Transverse colon (tissue), 4 donors: ENCODE measurements around the gene ZNF628.

Source experiments
- CTCF ChIP-seq, 5 experiments: fragments of 200-600 bp in 3 of 5; fragments of 450-650 bp in 2 of 5; sonication (generic) in 3 of 5; IDR thresholded peaks; 1 replicate in 2 of 5; 2 replicates in 3 of 5; pipeline ENCODE4 v1.5.1; 2016 to 2017; ENCODE audit warnings: antibody characterized with exemption in 5 of 5, inconsistent platforms in 3 of 5, mild to moderate bottlenecking in 2 of 5, moderate library complexity in 1 of 5
- EP300 ChIP-seq: sonication (generic); formaldehyde crosslinking; IDR thresholded peaks from one replicate; pipeline ENCODE4 v1.6.1; 2017; ENCODE audit warnings: antibody characterized with exemption, low read depth
- POLR2A ChIP-seq: fragments of 450-650 bp; IDR thresholded peaks from one replicate; pipeline ENCODE4 v1.6.1; 2016; ENCODE audit warnings: antibody characterized with exemption, mild to moderate bottlenecking, moderate library complexity
- POLR2AphosphoS5 ChIP-seq, 3 donors: sonication (generic); formaldehyde crosslinking; IDR thresholded peaks; one replicate each; pipeline ENCODE4 v1.6.1; 2016; ENCODE audit warnings: antibody characterized with exemption in 3 of 3

DNA sequence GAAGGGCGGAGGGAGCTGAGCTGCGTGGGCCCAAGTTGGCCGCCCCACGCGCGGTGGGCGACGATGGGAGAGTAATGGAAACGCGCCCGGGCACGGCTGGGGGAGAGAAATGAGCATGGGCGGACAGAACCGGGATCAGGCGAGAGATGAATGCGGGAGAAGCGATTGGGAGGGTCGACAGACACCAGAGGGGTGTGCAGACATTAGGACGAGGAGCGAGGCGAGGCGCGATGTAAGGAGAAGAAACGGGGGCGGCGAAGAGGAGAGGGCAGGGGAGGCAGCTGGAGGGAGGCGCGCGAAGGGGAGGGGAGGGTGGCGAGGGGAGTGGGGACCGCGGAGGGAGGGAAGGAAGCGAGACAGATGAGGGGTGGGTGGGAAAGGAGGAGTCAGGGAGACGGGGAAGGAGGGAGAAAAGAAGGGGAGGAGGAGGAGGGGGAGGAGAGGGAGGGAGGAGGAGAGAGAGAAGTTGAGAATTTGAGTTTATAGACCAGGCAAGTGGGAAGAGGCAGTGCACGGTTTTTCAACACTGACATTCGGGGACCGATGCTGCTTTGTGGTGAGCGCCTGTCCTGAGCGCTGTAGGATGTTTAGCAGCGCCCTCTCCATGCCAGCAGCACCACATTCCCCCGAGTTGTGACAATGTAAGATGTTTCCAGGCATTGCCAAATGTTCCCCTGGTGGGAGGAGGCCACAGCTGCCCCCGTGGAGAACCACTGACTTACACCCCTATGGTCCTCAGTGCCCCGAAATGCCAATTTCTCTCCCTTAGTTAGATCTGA, 33.2 kb upstream of the ZNF628 start, which contains the start of gene SHISA7:
- TF ChIP-seq CTCF (IDR thresholded peaks at IDR 0.05) (no peak), POLR2A (no peak), EP300 (no peak), POLR2AphosphoS5 (IDR thresholded peaks at IDR 0.05) (no peak)
